Activated CD4-positive, alpha-beta T cell treated with anti-CD3 and anti-CD28 coated beads for 1 hour (primary cell): ENCODE data around the gene GLO1.

ENCODE experiments used
- DNase-seq: peaks from one replicate; pipeline ENCODE4 v3.0.0-alpha.2; 2020

The GLO1 gene

GRCh38 chr6:38656896-38657295 is 46.0 kb downstream of the GLO1 start:
- no peak for DNase-seq

GRCh38 chr6:38654263-38654662 is 48.7 kb downstream of the GLO1 start:
- no peak for DNase-seq

- no peak for DNase-seq
These were observed 51.7 kb downstream of the GLO1 start for GRCh38 chr6:38651121-38651784.

- DNase-seq = no peak
These were observed 52.7 kb downstream of the GLO1 start for GRCh38 chr6:38650207-38650752.

GRCh38 chr6:38649744-38650143 is 53.2 kb downstream of the GLO1 start:
- DNase-seq = no peak

GRCh38 chr6:38648629-38649028 is 54.3 kb downstream of the GLO1 start:
- DNase-seq = no peak

GRCh38 chr6:38646166-38646878 is 56.6 kb downstream of the GLO1 start:
- no peak for DNase-seq

GRCh38 chr6:38644951-38645350 is 58.0 kb downstream of the GLO1 start:
- DNase-seq = no peak

GRCh38 chr6:38640216-38640909 is 62.6 kb downstream of the GLO1 start:
- DNase-seq = no peak

- peak; percentile 76 for DNase-seq
These were observed 63.3 kb downstream of the GLO1 start, which contains the start of gene BTBD9 for GRCh38 chr6:38639498-38640215. Gene BTBD9 (minus strand): TSS chr6:38639929.

GRCh38 chr6:38638941-38639497 is 63.9 kb downstream of the GLO1 start:
- peak; percentile 54 for DNase-seq

- no peak for DNase-seq
These were observed 65.2 kb downstream of the GLO1 start for GRCh38 chr6:38637756-38638155.

GRCh38 chr6:38636027-38636426 is 66.9 kb downstream of the GLO1 start:
- DNase-seq = no peak

- DNase-seq = no peak
These were observed 68.4 kb downstream of the GLO1 start for GRCh38 chr6:38634518-38634917.

GRCh38 chr6:38632490-38632889 is 70.5 kb downstream of the GLO1 start:
- no peak for DNase-seq

GRCh38 chr6:38631186-38631783 is 71.7 kb downstream of the GLO1 start:
- no peak for DNase-seq
